ACHN (cell line): ENCODE data around the gene TUBG2.
"Not testable (repeated sequence)": the region's sequence is repeated elsewhere in the genome, so short reads cannot be mapped to it uniquely, and the experiment has no call there.

Source experiments
- DNase-seq: peaks from one replicate; pipeline ENCODE4 v3.0.0-alpha.2; 2015
- in situ Hi-C: cut with HindIII; loops from 2 replicates; pipeline ENCODE4 v1.10.0; 2017; ENCODE audit warnings: low sequenced_read_pairs, low pct_ligation_motif_present, low pct_unique_long_range_greater_than_20kb

Gene TUBG2

DNA sequence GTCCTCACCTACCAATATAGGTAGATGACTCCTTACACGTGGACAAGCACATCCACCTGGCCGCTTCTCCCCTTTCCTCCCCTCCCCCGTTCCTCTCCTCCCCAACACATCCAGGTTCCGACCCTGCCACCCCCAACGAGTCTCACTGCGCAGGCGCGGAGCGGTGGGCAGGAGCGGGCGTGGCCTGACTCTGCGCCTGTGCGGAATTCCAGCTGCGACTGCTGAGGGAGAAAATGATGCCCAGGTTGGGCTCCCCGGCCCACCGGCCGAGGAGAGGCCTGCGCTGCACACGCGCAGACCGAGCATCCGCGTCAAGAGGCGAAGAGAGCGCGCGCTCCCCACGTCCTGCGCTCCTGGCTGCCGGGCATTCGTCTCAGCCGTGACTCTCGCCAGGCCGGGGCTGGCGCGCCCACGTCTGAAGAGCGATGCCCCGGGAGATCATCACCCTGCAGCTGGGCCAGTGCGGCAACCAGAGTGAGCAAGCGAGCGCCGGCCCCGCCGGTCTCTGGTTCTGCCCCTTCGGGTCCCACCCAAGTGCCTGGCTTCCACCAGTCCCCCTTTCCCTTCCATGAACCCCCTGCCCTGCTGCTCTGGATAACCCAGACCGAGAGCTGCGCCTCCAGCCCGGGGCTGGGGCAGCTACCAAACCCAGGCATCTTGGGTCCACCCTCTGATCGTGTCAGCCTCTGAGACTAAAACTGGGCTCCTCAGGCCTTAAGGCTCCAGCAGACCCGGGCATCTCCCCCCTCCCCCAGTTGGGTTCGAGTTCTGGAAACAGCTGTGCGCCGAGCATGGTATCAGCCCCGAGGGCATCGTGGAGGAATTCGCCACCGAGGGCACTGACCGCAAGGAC, at the start of gene TUBG2:
TUBG2 (plus strand) TSS at position 206 of the 853 bp plus-strand sequence; CDS start at position 426, 220 bp downstream.
- DNase-seq, result peak; percentile 93
- in situ Hi-C loops, result no loop called here

DNA sequence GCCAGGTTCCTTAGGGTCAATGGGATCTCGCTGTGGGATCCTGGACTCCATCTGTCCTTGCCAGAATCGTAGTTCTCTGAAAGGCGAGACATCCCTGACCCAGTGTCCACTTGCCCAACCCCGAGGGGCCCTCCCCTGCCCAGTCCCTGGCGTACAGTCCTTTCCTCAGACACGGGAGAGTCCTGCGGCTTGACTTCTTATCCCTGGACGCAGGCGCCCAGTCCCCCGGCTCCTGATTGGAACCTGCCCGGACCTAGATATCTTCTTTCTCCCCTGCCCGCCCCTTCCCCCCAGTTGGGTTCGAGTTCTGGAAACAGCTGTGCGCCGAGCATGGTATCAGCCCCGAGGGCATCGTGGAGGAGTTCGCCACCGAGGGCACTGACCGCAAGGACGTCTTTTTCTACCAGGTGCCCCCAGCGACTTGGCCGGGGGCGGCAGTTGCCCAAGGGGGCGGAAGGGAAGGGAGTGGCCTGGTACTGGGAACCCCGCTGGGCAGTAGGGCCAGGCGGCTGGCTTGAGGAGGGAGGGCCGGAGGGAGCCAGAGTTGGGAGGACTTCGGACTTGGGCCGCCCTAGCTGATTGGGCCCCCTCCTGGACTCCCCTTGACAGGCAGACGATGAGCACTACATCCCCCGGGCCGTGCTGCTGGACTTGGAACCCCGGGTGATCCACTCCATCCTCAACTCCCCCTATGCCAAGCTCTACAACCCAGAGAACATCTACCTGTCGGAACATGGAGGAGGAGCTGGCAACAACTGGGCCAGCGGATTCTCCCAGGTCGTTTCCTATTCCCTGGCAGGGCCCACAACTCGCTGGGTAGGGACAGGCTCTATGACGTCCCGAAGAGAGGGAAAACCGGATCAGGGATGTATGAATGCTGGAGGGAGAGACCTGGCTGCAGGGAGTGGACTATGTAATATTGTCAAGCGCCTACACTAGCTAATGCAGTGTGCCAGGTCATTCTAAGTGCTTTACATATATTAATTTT, 49.0 kb upstream of the TUBG2 start:
- in situ Hi-C loops, DNase-seq: not testable (repeated sequence)

DNA sequence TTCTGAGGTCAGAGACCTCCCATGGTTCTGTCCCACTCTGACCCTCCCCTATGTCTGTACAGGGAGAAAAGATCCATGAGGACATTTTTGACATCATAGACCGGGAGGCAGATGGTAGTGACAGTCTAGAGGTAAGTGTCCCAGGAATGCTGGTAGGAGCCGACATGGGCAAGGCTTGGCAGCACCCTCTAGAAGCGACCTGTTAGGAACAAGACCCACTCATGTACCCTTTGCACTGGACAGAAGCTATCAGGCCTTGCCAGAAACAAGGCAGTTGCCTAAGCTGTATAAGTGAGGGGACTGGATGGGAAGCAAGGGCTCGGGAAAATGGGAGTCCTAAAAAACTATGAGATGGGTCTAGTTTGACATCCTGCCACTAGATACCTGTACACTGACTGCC, 47.1 kb upstream of the TUBG2 start:
- in situ Hi-C loops, result no loop called here

DNA sequence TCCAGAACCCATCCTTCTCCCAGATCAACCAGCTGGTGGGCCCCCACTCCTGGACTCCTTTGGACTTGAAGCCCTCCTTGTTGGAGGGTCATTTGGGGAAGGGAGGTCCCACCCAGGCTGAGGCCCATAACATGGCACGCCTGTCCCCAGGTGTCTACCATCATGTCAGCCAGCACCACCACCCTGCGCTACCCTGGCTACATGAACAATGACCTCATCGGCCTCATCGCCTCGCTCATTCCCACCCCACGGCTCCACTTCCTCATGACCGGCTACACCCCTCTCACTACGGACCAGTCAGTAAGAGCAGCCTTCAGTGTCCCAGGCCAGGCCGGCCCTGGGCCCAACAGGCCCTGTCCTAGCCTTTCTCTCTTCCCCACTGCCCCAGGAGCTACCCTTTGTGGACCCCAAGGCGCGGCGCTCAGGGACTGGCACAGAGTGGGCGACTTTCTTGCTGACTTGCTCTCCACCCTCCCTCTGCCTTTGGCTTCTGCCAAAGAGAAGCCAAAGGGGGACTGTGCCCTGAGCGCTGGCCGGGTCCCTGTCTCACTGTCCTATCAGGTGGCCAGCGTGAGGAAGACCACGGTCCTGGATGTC, 45.3 kb upstream of the TUBG2 start:
- in situ Hi-C loops, result no loop called here
- no peak for DNase-seq

More for the DNA sequence above, 47.1 kb upstream of the TUBG2 start:
- DNase-seq, result no peak

DNA sequence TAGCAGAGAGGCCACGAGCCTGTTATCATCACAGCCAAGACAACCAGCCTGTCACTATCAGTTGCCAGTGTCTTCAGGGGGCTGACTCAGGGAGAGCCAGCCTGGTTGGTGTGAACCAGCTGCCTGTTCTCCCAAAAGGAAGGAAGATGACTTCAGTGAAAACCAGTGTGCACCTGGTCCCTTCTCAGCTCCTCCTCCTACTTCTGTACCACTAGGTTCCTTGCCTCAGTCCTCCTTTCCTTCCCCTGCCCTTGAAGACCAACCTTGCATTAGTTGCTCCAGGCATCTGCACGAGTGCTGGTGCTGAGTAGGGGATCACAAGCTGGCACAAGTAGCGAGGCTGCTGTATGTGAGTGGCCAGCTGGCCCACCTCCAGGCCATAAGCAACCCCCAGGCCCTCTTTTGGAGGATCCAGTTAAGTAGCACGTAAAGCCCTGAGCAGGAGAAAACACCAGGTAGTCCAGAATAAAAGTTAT, 41.1 kb upstream of the TUBG2 start:
- in situ Hi-C loops, result no loop called here
- no peak for DNase-seq

DNA sequence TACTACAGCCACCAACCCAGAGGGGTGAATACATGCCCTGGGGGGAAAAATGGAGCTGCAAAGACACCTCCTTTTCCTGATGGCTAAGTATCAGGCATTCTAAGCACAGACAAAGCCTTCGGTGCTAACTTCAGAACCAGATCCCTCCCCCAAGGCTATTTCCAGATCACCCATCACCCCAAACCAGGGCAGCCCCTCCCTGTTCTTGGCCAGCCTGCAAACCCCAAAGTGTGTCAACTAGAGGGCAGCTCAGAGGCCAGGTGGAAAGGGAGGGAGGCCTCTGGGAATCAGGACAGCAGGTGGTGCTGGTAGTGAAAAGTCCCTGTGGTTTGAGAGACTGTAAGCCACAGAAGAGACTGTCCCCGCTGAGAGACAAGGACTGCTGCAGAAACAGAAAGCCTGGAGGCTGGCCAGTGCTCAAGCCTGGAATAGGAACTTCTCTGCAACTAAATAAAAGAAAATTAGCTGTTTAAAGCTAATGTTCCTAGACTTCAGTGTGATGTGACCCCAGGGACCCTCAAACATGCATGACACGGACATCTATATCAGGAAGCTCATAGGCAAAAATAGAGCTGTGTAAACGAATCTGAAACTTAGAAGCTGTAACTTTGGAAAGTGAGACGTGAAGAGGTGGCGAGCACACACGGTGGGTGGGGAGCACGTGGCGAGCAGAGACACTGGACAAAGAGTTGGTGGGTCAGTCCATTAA, 40.5 kb upstream of the TUBG2 start:
- in situ Hi-C loops, result no loop called here
- peak; percentile 50 for DNase-seq

DNA sequence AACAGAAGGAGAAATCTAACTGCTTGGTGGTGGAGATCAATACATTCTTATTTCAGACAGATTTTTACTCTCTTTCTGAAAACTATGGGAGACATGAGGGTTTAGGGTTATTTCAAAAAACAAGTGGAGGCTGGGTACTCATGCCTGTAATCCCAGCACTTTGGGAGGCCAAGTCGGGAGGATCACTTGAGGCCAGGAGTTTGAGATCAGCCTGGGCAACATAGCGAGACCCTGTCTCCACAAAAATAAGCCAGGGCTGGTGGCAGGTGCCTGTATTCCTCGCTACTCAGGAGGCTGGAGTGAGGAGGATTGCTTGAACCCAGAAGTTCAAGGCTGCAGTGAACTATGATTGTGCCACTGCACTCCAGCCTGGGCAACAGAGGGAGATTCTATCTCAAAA, 37.1 kb upstream of the TUBG2 start:
- in situ Hi-C loops, result not testable (repeated sequence)

DNA sequence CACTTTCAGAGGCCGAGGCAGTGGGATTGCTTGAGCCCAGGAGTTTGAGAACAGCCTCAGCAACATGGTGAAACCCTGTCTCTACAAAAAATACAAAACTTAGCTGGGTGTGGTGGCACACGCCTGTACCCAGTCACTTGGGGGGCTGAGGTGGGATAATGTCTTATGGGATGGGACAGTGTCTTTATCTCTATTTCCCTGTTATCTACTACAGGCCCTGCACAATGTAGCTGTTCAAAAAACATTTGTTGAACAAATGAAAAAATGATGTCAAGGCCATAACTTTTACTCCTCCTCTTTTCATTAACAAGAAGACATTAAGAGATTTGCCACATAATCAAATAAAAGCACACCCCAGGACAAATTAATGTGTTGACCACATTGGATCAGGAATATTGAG, 35.8 kb upstream of the TUBG2 start:
- in situ Hi-C loops, result no loop called here

More for the DNA sequence above, 37.1 kb upstream of the TUBG2 start:
- DNase-seq, result not testable (repeated sequence)

DNA sequence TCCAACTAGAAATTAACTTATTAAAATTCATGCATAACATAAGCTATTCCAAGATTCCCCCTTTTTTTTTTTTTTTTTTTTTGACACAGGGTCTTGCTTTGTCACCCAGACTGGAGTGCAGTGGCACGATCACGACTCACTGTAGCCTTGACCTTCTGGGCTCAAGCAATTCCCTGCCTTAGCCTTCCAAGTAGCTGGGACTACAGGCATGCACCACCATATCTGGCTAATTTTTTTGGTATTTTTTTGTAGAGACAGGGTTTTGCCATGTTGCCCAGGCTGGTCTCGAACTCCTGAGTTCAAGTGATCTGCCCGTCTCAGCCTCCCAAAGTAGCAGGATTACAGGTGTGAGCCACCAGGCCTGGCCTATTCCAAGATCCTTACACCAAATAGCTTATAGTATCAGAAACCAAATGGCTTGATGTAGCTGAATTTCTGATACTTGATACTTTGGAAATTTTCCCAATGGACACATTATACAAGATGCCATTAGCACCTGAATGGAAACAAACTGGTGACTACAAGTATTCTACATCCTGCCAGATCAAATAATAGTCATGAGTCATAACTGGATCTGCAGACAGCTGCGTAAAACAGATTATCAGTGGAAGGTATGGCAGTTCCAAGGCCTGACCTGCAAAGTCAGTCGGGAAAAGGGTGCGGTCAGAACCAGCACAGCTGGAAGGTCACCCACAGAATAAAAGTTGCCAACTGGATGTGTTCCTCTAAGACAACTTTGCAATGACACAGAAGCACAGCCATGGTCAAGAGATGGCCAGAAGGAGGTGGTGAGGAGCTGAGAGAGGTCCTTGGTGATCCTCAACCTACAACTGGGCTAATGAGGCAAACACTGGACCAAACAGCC, 35.1 kb upstream of the TUBG2 start:
- in situ Hi-C loops, result no loop called here
- peak; percentile 13 for DNase-seq

More for the DNA sequence above, 35.8 kb upstream of the TUBG2 start:
- DNase-seq, result no peak

DNA sequence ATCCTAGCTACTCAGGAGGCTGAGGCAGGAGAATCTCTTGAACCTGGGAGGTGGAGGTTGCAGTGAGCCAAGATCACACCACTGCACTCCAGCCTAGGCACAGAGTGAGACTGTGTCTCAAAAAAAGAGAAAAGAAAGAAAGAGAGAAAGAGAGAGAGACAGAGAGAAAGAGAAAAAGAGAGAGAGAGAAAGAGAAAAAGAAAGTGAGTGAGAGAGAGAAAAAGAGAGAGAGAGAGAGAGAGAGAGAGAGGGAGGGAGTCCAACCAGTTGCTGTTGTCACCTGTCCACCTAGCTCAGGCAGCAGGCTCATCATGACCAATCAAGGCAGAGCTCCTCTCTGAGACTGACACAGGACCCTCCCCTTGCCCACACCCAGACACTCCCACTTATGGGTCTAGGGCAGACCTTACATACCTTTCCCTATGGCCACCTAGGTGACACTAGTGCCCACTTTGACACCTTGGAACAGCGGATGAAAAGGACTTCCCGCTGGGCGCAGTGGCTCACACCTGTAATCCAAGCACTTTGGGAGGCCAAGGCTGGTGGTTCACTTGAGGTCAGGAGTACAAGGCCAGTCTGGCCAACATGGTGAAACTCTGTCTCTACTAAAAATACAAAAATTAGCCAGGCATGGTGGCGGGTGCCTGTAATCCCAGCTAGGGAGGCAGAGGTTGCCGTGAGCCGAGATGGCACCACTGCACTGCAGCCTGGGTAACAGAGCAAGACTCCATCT, 31.9 kb upstream of the TUBG2 start:
- DNase-seq, in situ Hi-C loops: not testable (repeated sequence)

DNA sequence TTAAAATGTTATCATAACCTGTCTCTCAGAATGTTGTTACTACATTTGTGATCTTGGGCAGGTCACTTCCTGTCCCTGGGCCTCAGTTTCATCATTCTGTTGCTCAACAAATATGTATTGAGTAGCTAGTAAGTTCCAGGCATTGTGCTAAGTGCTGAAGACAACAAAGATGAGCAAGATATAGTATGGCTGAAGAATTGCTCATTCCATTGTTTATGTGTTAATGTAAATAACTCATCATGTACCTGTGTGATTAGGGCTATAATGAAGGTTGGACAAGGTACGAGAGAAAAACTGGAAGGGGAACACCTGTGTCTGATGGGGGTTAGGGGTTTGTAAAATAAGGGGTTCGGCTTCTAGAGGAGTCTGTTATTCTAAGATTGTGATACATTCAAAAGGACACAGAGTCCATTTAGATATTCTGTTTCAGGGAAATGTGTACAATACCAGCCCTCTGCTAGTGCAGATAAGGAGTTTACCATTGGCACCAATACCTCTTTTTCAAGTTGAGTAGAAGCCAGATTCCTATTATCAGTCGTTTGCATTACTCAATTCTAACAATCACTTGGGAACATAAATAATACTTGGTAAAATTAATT, 29.6 kb upstream of the TUBG2 start:
- in situ Hi-C loops, result no loop called here
- DNase-seq, result no peak

DNA sequence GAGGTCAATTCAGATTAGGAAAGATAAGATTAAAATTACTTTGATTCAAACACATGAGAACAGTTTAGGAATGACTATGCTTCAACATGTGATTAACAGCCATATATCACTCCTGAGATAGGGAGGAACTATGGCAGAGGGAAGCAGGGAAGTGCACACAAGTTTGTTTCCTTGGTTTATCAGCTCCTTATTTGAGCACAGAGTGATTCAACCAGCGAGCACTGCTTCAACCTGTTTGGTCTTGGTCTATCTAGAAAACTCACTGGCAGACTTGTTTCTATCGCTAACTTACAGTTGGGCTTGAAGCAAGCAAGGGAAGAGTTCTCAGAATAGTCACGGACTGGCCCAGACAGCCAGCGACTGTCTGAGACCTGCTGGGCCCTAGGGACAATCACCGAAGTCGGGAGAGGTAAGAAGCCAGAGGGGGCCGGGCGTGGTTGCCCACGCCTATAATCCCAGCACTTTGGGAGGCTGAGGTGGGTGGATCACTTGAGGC, 26.1 kb upstream of the TUBG2 start:
- DNase-seq, result no peak
- in situ Hi-C loops, result no loop called here

DNA sequence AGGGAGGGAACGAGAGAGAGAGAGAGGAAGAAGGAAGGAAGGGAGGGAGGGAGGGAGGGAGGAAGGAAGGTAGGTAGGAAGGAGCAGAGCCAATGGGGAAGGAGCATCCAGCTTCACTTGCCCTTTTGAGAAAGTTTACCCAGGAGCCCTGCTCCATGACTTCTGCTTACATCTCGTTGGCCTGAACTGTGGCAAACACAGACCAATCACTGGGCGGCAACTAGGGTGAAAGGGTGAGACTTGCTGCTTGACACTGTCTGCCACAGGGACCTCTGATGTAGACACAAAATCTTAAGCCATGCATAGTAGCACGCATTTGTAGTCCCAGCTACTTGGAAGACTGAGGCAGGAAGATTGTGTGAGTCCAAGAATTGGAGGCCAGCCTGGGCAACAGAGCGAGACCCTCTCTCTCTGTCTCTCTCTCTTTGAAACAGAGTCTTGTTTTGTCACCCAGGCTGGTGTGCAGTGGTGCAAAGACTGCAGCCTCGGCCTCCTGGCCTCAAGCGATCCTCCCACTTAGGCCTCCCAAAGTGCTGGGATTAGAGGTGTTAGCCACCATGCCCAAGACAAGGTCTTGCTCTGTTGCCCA, 19.5 kb upstream of the TUBG2 start:
- no peak for DNase-seq
- in situ Hi-C loops, result no loop called here

DNA sequence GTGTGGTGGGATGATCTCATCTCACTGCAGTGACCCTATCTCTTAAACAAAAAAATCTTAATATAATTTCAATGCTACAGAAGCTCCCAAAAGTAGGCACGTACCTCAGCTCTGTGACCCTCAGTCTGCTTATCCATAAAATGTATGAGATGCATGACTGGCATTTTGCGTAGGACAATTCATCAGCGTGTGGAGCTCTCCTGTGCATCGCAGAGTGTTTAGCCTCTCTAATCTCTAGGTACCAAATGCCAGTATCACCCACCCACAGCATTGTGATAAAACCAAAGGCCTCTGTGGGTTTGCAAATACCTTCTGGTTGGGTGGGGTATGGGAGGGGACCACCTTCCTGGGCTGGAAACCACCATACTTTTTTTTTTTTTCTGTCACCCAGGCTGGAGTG, 19.0 kb upstream of the TUBG2 start:
- in situ Hi-C loops, result no loop called here
- DNase-seq, result no peak

DNA sequence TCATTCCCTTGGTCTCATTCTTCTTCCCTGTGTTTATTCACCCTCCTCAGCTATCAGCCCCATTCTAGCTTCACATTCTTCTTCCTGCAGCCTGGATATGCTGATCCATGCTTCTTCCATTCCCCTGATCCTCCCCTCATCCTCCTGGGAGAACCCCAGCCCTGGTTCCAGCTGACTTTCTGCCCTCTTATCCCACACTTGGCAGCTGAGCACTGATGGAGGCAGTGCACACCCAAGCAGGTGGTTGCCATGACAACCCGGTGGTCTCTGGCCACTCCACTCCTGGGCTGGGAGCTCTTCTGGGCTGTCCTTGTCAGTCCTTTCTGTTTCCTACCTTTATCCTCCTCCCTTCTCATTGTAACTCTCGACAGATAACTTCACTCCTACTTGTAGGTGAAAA, 16.7 kb upstream of the TUBG2 start:
- no peak for DNase-seq
- in situ Hi-C loops, result no loop called here

DNA sequence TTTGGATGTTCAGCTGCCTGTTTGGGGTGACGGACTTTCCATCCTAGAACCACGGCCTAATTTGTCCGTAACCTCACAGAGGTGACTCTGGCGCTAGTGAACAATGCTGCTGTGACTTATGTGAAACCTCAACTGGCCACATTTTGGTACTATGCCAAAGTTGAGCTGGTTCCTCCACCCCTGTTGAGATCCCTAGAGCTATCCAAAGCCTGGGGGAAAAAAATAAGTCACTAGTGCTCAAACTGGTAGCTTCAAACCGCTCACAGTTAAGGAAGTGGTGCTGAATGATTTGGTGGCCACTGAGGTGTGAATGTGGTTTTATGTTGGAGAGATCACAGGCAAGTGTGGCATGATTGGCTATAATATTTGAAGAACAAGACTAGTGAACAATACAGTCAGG, 11.3 kb upstream of the TUBG2 start:
- peak; percentile 7 for DNase-seq
- in situ Hi-C loops, result no loop called here
